Measurements from ENCODE around the gene OR2M4.
"Not testable (repeated sequence)": the region's sequence is repeated elsewhere in the genome, so short reads cannot be mapped to it uniquely, and the experiment has no call there.

OR2M4 gene, protein sequence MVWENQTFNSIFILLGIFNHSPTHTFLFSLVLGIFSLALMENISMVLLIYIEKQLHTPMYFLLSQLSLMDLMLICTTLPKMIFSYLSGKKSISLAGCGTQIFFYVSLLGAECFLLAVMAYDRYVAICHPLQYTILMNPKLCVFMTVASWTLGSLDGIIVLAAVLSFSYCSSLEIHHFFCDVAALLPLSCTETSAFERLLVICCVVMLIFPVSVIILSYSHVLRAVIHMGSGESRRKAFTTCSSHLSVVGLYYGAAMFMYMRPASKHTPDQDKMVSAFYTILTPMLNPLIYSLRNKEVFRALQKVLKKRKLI

DNA sequence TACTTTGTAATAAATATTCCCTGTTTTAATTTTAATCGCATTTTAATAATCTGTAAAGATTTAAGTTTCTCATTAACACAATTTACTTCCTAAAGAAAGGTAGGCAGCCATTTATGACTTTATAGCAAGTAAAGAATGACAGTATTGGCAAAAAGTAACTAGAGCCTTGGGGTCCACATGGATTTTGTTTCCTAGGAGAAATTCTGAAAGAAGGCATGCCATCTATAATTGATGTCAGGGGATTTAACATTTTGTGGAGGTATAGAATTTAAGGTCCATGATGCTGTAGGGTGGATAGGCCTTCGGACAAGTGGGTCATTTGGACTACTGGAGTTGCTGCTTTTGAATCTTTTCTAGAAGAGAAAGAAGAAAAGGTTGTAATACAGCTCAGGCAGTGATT is at the start of gene OR2M4:
Gene OR2M4 (plus strand): TSS at position 301 of the 400 bp plus-strand sequence. CDS start 7,512 bp downstream, outside the sequence.
- DNase-seq = no peak

- no peak for DNase-seq
Measured at GRCh38 chr1:248183996-248184395, 47.2 kb upstream of the OR2M4 start.

GRCh38 chr1:248187363-248187762 is 43.9 kb upstream of the OR2M4 start:
- DNase-seq = no peak

DNA sequence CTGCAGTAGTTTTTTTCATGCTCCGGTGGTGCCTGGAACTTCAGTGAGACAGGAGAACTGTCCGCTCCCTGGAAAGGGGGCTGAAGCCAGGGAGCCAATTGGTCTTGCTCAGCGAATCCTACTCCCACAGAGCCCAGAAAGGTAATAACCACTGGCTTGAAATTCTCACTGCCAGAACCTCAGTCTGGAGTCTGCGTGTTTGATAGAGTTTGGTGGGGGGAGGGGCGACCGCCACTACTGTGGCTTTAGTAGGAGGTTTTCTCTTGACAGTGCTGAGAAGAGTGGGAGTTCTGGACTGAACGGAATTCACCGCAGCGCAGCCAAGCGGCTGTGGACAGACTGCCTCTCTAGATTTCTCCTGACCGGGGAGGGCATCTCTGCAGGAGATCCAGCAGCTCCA is 42.2 kb upstream of the OR2M4 start:
- no peak for DNase-seq

GRCh38 chr1:248194117-248194516 is 37.1 kb upstream of the OR2M4 start:
- DNase-seq = no peak

GRCh38 chr1:248196965-248197364 is 34.3 kb upstream of the OR2M4 start, which contains the start of gene OR2M3:
TSS of gene OR2M3 (plus strand) at chr1:248197265. CDS start at chr1:248203068, 5,803 bp downstream.
- no peak for DNase-seq

DNA sequence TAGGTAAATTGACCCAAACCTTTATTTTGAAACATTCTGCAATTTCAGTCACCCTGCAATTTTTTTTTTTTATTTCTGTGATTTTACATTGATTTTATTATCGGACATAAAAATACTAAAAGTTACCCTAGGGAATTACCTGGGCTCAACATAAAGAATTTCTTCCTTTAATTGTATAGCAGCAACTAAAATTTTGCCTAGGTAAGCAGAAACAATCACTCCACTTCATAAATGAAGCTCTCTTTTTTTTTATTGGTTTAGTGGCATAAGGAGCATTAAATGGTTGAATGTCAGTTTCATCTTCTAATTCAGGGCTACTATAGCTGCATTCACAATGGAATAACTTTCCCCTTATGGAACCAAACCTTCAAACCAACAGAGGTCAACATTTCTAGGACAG is 15.3 kb upstream of the OR2M4 start:
- no peak for DNase-seq

- DNase-seq = no peak
Measured at GRCh38 chr1:248225537-248225936, 5.7 kb upstream of the OR2M4 start.

- no peak for DNase-seq
Measured at GRCh38 chr1:248229360-248229908, 1.8 kb upstream of the OR2M4 start.

DNA sequence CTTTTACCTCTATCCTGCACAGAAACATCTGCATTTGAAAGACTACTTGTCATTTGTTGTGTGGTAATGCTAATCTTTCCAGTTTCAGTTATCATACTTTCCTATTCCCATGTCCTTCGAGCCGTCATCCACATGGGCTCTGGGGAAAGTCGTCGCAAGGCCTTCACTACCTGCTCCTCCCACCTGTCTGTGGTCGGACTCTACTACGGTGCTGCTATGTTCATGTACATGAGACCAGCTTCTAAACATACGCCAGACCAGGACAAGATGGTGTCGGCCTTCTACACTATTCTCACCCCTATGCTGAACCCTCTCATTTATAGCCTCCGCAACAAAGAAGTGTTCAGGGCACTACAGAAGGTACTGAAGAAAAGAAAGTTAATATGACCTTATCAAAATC is 8.3 kb downstream of the OR2M4 start:
- DNase-seq = no peak

- peak; percentile 66 for DNase-seq
Measured at GRCh38 chr1:248243204-248243603, 12.0 kb downstream of the OR2M4 start.

GRCh38 chr1:248259309-248259708 is 28.1 kb downstream of the OR2M4 start:
- not testable (repeated sequence) for DNase-seq

- DNase-seq = no peak
Measured at GRCh38 chr1:248268178-248268577, 37.0 kb downstream of the OR2M4 start.

DNA sequence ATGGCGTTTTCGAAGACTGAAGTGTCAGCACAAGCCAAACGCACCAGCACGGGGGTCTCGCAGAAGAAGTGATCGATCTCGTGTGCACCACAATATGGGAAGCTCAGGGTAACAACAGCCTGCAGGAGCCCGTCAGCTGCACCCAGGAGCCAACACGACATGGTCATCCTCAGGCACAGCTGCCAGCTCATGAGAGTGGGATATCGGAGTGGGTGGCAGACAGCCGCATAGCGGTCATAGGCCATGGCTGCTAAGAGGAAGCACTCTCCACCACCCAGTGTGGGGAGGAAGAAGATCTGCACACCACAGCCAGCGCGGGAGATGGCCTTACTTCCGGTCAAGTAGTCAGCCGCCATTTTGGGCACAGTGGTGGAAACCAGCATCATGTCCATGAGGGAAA is 42.0 kb downstream of the OR2M4 start:
- DNase-seq = not testable (repeated sequence)

DNA sequence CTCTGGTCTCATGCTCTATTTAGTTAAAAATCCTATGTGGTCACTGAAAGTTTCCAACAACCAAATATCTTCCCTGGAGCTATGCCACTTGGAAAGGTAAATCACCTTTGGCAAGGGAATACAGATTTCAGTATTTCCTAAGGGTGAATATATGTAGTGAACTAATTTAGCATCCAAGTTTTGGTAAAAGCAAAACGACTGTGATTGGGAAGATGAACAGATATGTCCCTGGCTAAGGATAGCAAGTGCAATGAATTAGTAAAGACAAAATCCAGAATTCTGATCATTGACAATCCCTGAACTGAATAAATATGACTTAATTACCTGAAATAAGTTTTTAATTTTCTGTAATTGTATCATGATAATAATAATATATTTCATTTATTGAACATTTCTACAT is 46.7 kb downstream of the OR2M4 start, which contains the start of gene OR2T33:
Gene OR2T33 (minus strand): TSS at position 101 of the 400 bp plus-strand sequence. CDS start 4,162 bp downstream, outside the sequence.
- DNase-seq = no peak

GRCh38 chr1:248288391-248288790 is 57.2 kb downstream of the OR2M4 start:
- DNase-seq = no peak
